Right ventricle myocardium superior (tissue), 1 donor: ENCODE measurements around the gene GJC2. TPM values are rescaled to one million over a fixed set of nuclear protein-coding genes. Genes with fewer than 3 reads are reported as not detected.
A peak's percentile ranks its signal among the peaks of the same experiment; 100 is the strongest.
"Not testable (repeated sequence)": the region's sequence is repeated elsewhere in the genome, so short reads cannot be mapped to it uniquely, and the experiment has no call there.

Experiments used
- ATAC-seq: fragments of 200-7000 bp; cut with Tn5 transposase; one replicate; pipeline ENCODE4 v1.9.1; 2020; ENCODE audit warnings: mild to moderate bottlenecking; ENCODE audit not compliant: poor library complexity
- DNase-seq: peaks from one replicate; pipeline ENCODE4 v3.0.0-alpha.2; 2020
- intact Hi-C: fragments of 100-400 bp; cut with DNase I; formaldehyde crosslinking; loops from one replicate; pipeline ENCODE4 v1.11.2; 2022
- total RNA-seq: library from RNA; stranded (reverse); fragmentation: NEBNext Ultra II Directional; extraction: Animal tissue kit (Norgen Biotek cat#: 25700); gene quantifications from one replicate; pipeline ENCODE4 v1.2.1, GENCODE V29; 2021
- donor health status: DM: no; HTN: yes; CAD: no; lungs with severe emphysema.

Gene GJC2
- total RNA-seq, 1 donor from 2014 or later: 1.6 TPM

DNA sequence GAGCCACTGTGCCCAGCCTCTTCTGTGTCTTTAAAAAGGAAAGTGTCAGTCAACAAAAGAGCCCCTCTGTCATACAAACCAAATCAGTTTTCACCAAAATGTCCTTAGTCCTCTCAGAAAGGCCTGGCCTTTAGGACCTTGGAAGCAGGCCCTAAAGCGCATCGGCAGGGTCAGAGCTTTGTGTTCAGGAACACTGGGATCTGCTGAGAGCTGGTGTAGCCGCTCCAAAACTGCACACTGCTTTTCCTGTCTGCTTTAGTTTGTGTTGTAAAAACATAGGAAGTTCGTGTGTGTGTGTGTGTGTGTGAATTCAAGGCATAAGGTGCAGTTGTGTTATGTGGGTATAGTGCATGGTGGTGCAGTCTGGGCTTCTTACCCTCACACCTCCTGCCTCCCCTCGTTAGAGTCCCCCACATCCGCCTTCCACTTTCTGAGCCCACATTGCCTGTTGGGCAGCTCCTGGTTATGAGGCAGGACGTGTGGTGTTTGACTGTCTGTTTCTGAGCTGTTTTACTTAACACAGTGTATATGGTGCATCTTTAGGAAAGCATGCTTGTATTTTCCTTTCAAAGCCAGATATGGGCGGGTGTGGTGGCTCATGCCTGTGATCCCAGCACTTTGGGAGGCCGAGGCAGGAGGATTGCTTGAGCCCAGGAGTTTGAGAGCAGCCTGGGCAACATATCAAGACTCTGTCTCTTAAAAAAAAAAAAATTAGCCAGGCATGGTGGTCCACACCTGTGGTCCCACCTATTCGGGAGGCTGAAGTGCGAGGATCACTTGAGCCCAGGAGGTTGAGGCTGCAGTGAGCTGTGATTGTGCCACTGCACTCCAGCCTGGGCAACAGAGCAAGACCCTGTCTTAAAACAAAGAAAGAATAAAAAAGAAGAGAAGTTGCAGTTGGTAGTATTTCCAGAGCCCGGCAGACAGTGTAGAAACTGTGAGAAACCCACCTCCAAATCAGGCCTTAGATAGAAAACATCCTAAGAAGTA is 28.3 kb downstream of the GJC2 start:
- DNase-seq: no peak
- intact Hi-C loops: no loop called here

DNA sequence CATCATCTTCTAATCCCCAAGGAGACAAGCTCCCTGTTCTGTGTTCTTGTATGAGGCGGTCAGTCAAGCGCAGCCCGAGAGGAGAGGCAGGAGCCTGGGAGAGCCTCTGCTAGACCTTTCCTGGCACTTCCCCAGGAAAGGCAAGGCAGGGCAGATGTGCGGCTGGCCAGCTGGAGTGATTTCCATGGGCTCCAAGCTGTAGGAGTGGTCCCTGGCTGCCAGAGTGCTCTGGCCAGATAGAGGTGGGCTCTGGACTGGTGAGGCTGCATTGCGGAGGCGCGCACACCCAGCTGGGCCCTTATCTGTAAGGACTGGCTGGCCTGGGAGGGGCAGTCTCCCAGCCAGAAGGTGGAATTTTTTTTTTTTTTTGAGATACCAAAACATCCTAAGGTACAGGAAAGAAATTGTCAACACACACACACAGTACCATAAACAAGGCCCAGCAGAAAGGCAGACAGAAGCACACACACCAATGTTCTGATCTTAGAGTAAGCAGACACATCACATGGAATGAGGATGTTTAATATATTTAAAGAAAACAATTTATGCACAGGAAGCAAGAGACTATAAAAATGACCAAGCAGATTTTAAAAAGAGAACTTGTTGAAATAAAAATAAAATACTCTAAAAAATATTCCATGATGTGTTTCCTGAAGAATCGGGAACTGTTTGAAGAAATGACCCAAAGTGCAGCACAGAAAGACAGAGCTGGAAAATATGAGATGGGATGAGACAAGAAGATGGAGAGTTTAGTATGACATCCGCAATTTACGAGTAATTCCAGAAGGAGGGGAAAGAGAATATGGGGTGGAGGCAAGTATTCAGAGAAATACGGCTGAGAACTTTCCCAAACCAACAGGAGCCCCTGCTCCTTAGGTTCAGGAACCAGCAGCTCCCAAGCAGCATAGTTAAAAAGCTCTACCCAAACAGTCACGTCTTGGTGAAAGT is 29.3 kb downstream of the GJC2 start:
- DNase-seq: no peak
- intact Hi-C loops: no loop called here
- ATAC-seq: no peak

More for the DNA sequence above, 28.3 kb downstream of the GJC2 start:
- no peak for ATAC-seq

DNA sequence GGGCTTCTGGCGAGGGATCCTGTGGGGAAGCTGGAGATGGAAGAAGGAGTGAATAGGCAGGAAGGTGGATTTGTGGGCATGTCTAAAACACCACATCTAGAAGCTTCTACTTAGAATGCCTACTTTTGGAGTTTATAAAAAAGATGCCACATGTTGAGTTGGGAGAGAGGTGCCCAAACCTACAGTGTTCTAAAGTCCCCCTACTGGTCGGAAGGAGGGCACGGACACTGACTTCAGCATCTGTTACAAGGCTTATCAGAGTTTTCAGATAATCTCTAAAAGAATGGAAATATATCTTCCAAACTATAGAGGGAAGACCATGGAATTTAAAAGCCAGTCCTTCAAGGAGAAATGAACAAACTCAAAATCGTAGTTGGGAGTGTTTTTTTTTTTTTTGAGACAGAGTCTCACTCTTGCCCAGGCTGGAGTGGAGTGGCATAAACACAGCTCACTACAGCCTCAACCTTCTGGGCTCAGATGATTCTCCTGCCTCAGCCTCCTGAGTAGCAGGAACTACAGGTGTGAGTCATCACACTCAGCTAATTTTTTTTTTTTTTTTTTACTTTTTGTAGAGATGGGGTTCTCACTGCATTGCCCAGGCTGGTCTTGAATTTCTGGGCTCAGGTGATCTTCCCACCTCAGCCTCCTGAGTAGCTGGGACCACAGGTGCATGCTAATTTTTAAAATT is 30.7 kb downstream of the GJC2 start:
- no peak for ATAC-seq
- intact Hi-C loops: no loop called here
- no peak for DNase-seq

DNA sequence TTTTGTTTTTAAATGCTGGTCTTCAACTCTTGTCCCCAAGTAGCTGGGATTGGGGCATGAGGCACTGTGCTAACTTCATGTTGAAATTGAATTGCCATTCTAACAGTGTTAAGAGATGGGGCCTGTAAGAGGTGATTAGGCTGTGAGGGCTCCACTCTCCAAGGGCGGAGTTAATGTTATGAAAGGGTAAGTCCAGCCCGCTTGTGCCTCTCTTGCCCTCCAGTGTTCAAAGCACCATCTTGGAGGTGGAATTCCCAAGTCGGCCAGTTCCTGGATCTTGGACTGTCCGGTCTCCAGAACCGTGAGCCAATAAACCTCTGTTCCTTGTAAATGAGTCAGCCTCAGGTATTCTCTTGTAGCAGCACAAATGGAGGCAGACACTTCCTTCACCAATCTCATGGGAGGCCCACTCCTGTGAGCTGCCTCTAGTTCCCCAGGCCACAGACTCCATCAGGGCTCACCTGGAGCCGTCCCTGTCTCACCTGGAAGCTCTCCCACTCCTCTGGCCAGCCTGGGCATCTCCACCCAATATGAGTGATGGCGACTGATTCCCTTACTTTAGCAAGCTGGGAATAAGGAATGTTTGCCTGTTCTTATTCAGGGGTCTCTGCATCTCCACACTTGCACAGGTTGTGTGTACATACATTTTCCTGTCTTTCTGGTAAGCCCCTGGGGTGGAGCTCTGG is 31.4 kb downstream of the GJC2 start:
- intact Hi-C loops: no loop called here
- ATAC-seq: no peak

DNA sequence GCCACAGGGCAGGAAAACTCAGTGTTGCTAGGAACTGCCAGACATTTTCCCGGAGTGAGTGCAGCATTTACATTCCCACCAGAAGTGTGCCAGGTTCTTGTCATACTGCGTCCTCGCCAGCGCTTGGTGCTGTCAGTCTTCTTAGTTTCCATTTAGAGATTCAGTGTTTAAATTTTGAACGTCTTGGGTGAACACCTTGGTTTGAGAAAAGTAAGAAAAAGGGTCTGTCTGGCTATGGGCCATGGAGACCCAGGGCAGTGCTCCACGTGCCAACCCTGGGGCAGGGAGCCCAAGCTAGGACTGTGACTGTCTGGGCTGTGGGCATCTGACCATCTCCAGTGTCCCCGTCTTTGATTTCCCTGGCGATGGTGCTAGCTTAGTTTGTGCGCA is 31.9 kb downstream of the GJC2 start:
- intact Hi-C loops: no loop called here
- DNase-seq: no peak
- peak; percentile 20 for ATAC-seq

More for the DNA sequence above, 31.4 kb downstream of the GJC2 start:
- no peak for DNase-seq

DNA sequence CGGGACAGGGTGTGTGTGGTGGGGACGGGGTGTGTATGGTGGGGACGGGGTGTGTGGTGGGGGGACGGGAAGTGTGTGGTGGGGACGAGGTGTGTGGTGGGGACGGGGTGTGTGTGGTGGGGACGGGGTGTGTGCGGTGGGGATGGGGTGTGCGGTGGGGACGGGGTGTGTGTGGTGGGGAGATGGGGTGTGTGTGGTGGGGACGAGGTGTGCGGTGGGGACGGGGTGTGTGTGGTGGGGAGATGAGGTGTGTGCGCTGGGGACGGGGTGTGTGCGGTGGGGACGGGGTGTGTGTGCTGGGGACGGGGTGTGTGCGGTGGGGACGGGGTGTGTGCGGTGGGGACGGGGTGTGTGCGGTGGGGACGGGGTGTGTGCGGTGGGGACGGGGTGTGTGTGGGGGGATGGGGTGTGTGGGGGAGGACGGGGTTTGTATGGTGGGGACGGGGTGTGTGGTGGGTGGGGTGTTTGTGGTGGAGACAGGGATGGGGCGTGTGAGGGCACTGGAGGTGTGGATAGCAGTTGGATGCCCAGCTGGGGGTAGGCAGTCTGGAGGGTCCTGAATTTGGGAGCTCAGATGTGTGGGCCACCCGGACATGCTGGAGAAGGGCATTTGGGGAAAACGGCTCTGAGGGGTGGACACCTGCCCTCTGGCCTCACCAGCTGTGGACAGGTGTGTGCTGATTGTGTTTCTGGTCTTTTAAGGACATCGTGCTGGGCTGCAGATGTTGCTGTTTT is 32.7 kb downstream of the GJC2 start:
- no peak for ATAC-seq
- DNase-seq: no peak
- intact Hi-C loops: no loop called here

DNA sequence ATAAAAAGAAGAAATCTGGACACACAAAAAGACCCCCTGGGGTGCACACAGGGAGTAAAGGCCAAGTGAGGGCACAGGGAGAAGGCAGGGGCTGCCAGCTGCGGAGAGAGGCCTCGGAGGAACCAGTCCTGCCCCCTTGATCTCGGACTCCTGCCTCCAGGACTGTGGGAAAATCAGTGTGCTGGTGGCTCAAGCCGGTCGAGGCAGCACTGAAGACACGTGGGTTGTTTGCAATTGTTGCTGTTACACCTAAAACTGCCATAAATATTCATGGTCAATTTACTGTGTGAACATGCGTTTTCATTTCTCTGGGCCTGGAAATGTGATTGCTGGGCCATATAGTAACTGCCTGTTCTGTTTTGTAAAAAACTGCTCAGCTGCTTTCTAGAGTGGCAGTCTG is 34.4 kb downstream of the GJC2 start:
- intact Hi-C loops: no loop called here
- no peak for ATAC-seq

DNA sequence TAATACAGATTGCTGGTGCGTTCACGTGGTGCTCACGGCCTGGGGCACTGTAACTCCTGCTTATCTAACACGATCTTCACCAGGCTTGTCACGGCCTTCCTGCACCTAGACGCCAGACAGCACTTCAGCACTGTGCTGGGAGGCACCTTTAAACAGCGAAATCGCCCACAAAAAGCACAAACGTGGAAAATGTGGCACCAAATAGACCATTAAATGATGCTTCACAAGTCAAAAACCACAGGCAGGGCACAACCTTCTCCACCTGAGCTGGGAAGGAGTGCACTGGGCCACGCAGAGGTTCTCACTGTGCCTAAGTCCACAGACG is 35.9 kb downstream of the GJC2 start:
- DNase-seq (no peak), ATAC-seq (no peak)
- intact Hi-C loops: no loop called here

More for the DNA sequence above, 34.4 kb downstream of the GJC2 start:
- no peak for DNase-seq

DNA sequence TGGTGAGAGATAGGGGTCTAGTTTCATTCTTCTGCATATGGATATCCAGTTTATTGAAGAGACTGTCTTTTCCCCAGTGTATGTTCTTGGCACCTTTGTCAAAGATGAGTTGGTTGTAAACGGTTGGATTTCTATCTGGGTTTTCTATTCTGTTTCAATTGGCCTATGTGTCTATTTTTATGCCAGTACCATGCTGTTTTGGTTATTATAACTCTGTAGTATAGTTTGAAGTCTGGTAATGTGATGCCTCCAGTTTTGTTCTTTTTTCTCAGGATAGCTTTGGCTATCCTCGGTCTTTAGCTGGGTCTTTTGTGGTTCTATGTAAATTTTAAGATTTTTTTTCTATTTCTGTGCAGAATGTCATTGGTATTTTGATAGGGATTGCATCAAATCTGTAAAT is 38.5 kb downstream of the GJC2 start:
- intact Hi-C loops, DNase-seq, ATAC-seq: not testable (repeated sequence)

DNA sequence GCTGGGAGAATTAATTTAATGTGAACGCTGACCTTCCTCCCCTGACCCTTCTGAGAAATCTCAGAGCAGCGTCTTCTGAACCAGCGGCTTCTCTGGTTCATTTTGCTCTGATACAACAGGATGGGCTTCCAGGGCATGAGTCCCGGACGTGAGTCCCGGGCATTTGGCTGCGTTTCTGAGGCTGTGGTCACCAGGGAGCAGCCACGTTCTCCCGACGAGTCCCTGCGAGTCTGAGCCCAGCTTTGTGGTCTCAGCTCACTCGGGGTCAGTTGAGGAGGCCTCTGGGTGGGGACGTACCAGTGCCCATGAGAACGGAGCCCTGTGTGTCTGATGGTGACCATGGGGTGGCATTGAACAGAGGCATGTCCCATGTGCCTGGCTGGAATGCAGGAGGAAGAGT is 40.5 kb downstream of the GJC2 start:
- intact Hi-C loops: no loop called here
- DNase-seq (no peak), ATAC-seq (no peak)

DNA sequence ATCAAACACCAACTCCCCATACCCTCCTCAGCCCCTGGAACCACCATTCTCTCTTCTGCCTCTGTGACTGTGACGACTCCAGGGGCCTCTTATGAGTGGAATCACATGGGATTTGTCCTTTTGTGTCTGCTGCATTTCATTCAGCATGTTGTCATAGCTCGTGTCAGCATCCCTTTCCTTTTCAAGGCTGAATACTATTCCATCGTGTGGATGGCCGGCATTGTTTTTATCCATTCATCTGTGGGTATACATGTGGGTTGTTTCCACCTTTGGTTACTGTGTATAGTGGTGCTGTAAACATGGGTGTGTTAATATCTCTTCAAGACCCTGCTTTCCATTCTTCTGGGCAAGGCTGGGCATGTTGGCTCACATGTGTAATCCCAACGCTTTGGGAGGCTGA is 41.0 kb downstream of the GJC2 start:
- ATAC-seq: no peak
- no peak for DNase-seq
- intact Hi-C loops: no loop called here

DNA sequence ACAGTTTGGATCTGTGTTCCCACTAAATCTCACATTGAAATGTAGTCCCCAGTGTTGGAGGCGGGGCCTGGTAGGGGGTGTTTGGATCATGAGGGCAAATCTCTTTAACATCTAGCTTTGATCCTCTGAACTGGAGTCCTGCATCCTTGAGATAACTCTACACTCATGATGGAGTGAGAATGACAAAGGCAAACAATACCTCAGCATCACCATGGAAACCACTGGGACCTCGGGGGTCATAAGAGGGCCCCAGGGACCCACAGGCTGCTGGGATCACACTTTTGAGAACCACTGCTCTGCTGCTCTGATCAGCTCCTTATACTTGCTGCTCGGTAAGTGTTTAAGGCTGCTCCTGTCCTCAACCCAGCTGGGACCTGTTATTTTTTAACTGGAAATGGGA is 44.7 kb downstream of the GJC2 start:
- ATAC-seq (no peak), DNase-seq (no peak)
- intact Hi-C loops: no loop called here

DNA sequence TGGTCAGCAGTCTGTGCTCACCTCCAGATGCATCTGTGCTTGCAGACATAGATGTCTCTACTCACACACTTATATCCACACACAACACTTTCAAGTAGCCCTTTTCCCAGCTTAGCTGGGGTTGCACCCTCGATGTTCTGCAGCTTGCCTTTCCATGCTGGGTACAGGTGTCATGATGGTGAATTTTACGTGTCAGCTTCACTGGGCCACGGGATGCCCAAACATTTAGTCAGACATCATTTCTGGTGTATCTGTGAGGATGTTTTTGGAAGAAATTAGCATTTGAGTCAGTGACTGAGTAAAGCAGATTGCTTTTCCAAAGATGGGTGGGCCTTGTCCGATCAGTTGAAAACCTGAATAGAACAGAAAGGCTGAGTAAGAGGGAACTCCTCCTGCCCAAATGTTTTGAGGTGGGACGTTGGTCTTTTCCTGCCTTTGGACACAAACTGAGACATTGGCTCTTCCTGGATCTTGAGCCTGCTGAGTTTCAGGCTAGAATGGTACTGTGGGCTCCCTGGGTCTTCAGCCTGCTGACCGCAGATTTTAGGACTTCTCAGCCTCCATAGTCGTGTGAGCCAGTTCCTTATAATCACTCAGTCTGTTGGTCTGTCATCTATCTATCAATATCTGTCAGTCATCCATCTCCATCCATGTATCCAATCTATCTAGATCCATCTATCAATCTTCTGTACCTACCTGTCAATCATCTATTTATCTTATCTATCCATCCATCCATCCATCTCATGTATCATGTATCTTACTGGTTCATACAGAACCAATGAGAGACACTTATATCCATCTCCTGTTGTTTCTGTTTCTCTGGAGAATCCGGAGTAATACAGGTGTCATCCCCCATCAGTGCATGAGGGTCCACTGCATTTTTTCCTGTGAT is 45.4 kb downstream of the GJC2 start:
- intact Hi-C loops: no loop called here
- no peak for DNase-seq
- ATAC-seq: no peak

DNA sequence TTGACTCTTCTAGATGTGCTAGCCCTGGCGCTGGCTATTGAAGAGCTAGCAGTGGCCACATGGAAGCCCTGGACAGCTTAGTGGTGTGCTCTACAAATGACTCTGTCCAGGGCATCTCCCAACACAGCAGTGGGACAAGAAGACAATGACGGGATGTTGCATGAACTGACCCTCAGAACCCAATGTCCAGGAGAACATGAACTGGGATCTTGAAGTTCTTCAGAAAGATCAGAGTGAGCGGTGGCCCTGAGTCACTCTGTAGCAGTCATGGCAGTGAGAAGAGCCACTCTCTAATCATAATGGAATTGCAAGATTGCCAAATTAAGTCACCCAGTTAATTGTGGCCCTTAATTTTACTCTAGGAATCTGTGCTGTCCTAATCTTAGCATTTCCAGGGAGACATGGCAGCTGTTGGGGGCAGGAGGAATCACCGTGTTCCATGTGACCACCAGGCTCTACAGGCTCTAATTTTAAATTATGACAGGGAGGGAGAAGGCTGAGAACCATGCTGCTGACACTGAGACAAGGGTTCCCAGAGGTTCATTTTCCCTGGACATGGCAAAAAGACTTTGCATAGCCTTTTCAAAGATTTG is 47.9 kb downstream of the GJC2 start:
- ATAC-seq (peak; percentile 91), DNase-seq (no peak)
- intact Hi-C loops: no loop called here

DNA sequence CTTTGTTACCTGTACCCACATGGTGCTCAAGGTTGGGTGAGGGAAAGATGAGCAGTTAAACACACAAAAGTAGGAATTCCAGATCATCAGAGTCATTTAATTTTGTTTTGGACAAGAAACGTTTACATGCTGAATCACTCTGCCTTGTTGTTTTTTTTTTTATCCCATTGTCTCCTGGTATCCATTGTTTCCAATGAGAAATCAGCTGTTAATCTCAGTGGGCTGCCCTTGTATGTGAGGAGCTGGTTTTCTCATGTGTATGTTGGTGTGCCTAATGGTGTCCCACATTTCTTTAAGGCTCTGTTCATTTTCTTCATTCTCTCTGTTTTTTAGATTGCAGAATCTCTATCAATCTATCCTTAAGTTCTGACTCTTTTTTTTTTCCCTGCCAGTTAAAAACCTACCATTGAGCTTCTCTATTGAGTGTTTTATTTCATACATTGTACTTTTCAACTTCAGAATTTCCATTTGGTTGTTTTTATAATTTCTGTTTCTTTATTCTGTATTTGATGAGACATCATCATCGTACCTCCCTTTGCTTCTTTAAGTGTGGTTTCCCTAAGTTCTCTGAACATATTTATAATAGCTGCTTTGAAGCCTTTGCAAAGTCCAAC is 49.4 kb downstream of the GJC2 start:
- intact Hi-C loops: no loop called here
- no peak for DNase-seq
- no peak for ATAC-seq

DNA sequence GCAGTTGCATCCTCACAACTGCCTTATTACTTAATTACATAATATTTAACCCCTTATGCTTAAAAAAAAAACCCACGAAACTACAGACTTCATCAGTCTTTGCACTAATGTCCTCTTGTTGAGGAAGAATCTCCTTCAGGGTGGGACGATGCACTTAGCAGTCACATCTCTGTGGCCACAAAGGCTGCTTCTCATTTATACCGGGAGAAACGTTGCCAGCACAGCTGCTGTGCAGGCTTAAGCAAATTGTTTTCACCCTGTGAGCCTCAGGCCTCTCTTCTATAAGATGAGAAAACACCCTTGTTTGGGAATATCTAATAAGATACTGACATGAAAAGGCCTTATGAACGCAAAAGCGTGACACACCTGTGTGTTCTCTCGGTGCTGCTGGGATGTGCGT is 55.2 kb downstream of the GJC2 start:
- ATAC-seq: no peak
- DNase-seq: no peak
- intact Hi-C loops: no loop called here
